Thyroid gland (tissue), 4 donors: ENCODE results near the gene CAVIN1. TPM values are rescaled to one million over a fixed set of nuclear protein-coding genes. Genes with fewer than 3 reads are reported as not detected.
"Not testable (repeated sequence)": the region's sequence is repeated elsewhere in the genome, so short reads cannot be mapped to it uniquely, and the experiment has no call there.

Experiments
- DNase-seq, 2 donors: peaks; one replicate each; pipeline ENCODE4 v3.0.0-alpha.2; 2019
- H3K27ac ChIP-seq, 3 donors: fragments of 200-600 bp; sonication (generic); 1 replicate in 2 of 3; 2 replicates in 1 of 3; pipeline ENCODE4 v1.5.1; 2016 to 2019; ENCODE audit warnings: mild to moderate bottlenecking in 1 of 3, moderate library complexity in 1 of 3
- H3K27me3 ChIP-seq: fragments of 200-600 bp; sonication (generic); one replicate; pipeline ENCODE4 v1.5.1; 2019
- H3K36me3 ChIP-seq, 2 donors: fragments of 200-600 bp; sonication (generic); one replicate each; pipeline ENCODE4 v1.5.1; 2016 to 2019
- H3K4me1 ChIP-seq, 2 donors: fragments of 200-600 bp; sonication (generic); one replicate each; pipeline ENCODE4 v1.5.1; 2017 to 2019
- H3K4me3 ChIP-seq, 3 donors: fragments of 200-600 bp; sonication (generic); replicated peaks in 1 of 3; 1 replicate in 2 of 3; 2 replicates in 1 of 3; pipeline ENCODE4 v1.5.1; 2016; ENCODE audit warnings: mild to moderate bottlenecking in 1 of 3
- H3K9me3 ChIP-seq: fragments of 200-600 bp; sonication (generic); one replicate; pipeline ENCODE4 v1.5.1; 2017
- POLR2A ChIP-seq, 2 donors: fragments of 450-650 bp; IDR thresholded peaks; one replicate each; pipeline ENCODE4 v1.6.1; 2017; ENCODE audit warnings: antibody characterized with exemption in 2 of 2, mild to moderate bottlenecking in 2 of 2, moderate library complexity in 1 of 2
- WGBS, 2 donors: methylation state at CpG; one replicate each; pipeline ENCODE4 v1.1.5; 2017; 5-methylcytosine and 5-hydroxymethylcytosine counted together
- intact Hi-C: fragments of 100-400 bp; cut with DNase I; formaldehyde crosslinking; loops from one replicate; pipeline ENCODE4 v1.15.1; 2023
- total RNA-seq, 4 donors: library from RNA; depleted of rRNA; stranded (reverse); fragments of >200 nt; gene quantifications; one replicate each; pipeline ENCODE4 v1.2.3, GENCODE V29; 2016
- TF ChIP-seq, protein P1 (sequence below), 6 experiments: fragments of 200-600 bp in 3 of 6; fragments of 450-650 bp in 3 of 6; sonication (generic) in 3 of 6; IDR thresholded peaks; one replicate each; pipeline ENCODE4 v1.5.1; 2016 to 2019; ENCODE audit warnings: antibody characterized with exemption in 6 of 6, mild to moderate bottlenecking in 2 of 6, inconsistent platforms in 1 of 6, moderate library complexity in 1 of 6

CAVIN1 gene
- total RNA-seq, 4 donors from 2014 or later = 173 to 199 (median 187) TPM

DNA sequence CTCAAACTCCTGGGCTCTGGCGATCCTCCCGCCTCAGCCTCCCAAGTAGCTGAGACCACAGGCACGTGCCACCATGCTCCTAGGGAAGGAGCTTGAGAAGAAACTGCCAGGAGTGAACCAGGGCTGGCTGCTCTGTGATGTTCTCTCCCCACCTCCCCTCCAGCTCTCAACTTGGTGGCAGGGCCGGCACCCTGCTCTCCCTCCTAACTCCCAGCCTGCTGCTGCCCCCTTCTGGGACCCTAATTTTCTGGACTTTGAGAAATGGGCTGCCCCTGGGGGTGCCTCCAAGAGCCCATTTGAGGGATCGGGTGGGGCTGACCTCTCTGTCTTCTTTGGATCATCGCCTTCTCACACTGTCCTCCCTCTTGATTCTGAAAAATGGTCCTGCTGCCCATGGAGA lies 19.9 kb downstream of the CAVIN1 start:
- Histone ChIP-seq H3K36me3 (peaks cover 15% of the 10 kb centered on the region in 2 donors), H3K27me3 (no peaks in the 10 kb centered on the region), H3K27ac (no peak overlapping the region), H3K9me3 (no peaks in the 10 kb centered on the region), H3K4me3 (no peak overlapping the region), H3K4me1 (peaks cover 13 to 26% of the 10 kb centered on the region in 2 donors)
- WGBS, 2 donors = 89 to 91% methylated on average over 6 of the region's 6 CpGs
- intact Hi-C loops = no loop called here
- no peak for DNase-seq
- no peak for TF ChIP-seq POLR2A (IDR thresholded peaks at IDR 0.05)
- TF ChIP-seq, protein P1, sequence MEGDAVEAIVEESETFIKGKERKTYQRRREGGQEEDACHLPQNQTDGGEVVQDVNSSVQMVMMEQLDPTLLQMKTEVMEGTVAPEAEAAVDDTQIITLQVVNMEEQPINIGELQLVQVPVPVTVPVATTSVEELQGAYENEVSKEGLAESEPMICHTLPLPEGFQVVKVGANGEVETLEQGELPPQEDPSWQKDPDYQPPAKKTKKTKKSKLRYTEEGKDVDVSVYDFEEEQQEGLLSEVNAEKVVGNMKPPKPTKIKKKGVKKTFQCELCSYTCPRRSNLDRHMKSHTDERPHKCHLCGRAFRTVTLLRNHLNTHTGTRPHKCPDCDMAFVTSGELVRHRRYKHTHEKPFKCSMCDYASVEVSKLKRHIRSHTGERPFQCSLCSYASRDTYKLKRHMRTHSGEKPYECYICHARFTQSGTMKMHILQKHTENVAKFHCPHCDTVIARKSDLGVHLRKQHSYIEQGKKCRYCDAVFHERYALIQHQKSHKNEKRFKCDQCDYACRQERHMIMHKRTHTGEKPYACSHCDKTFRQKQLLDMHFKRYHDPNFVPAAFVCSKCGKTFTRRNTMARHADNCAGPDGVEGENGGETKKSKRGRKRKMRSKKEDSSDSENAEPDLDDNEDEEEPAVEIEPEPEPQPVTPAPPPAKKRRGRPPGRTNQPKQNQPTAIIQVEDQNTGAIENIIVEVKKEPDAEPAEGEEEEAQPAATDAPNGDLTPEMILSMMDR (IDR thresholded peaks at IDR 0.05) = no peak

DNA sequence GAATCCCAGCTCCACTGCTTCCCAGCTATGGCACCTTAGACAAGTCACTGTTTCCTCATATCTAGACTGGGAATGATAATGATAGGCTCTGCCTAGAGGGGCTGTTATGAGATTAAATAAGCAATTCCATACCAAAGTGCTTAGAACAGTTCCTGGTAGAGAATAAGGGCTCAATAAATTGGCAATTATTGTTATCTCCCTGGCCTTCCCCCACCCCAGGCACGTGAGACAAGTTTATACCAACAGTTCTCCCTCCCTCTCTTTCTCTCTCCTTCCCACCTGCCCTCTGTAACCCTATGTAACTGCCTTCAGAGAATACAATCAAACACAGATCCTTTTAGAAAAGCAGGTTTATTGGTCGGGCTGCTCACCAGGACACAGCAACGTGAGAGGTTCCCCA lies 20.9 kb downstream of the CAVIN1 start:
- H3K27ac ChIP-seq = no peak overlapping the region
- H3K9me3 ChIP-seq = no peaks in the 10 kb centered on the region
- H3K4me3 ChIP-seq = no peak overlapping the region
- no peak for TF ChIP-seq POLR2A (IDR thresholded peaks at IDR 0.05)
- TF ChIP-seq, protein P1 (IDR thresholded peaks at IDR 0.05) = no peak
- WGBS, 2 donors = 69 to 72% methylated on average over 3 of the region's 3 CpGs
- H3K36me3 ChIP-seq = peaks cover 15% of the 10 kb centered on the region in 2 donors
- peaks cover 11 to 16% of the 10 kb centered on the region in 2 donors for H3K4me1 ChIP-seq
- no peaks in the 10 kb centered on the region for H3K27me3 ChIP-seq
- no peak for DNase-seq
- intact Hi-C loops = no loop called here

DNA sequence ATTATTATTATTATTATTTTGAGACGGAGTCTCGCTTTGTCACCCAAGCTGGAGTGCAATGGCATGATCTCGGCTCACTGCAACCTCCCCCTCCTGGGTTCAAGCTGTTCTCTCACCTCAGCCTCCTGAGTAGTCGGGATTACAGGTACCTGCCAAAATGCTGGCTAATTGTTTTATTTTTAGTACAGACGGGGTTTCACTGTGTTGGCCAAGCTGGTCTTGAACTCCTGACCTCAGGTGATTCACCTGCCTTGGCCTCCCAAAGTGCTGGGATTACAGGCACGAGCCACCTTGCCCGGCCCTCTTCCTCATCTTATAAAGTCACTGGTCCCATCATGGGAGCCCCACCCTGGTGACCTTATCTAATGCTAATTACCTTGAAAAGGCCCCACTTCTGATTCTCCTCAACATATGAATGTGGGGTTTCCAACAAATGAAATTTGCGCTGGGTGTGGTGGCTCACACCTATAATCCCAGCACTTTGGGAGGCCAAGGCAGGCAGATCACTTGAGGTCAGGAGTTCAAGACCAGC lies 22.1 kb downstream of the CAVIN1 start:
- H3K27ac ChIP-seq, H3K4me1 ChIP-seq, intact Hi-C loops, H3K9me3 ChIP-seq, DNase-seq, H3K27me3 ChIP-seq, H3K4me3 ChIP-seq: not testable (repeated sequence)
- WGBS, 2 donors = 93 to 94% methylated on average over 8 of the region's 8 CpGs
- H3K36me3 ChIP-seq = peaks cover 15% of the 10 kb centered on the region in 2 donors

DNA sequence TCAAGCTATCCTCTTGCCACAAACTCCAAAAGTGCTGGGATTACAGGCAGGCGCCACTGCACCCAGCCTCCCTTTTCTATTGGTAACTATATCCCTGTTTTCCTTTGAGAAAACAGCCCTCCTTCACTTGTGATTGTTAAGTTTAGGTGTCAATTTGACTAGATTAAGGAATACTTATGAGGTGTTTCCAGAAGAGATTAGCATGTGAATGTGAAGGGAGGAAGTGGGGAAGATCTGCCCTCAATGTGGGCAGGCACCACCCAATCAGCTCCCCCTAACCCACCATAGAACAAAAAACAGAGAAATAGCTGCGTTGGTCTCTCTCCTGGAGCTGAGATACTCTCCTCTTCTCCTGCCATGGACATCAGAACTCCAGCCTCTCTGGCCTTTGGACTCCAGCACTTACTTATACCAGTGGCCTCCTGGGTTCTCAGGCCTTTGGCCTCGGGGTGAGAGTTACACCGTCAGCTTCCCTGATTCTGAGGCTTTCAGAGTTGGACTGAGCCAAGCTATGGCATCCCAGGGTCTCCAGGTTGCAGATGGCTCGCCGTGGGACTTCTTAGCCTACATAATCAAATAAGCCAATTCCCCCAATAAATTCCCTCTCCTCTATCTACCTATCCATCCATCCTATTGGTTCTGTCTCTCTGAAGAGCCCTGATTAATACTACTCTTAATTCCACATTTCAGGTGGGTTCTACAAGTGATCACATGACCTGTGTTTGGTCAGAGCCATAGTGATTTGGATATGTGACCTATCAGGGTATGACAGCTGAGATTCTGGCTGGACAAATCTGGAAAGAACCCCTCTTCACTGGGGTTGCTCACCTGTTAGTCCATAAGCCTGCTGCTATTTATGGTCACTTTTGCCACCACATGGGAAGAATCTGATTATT lies 22.9 kb downstream of the CAVIN1 start:
- Histone ChIP-seq H3K4me1 (no peaks in the 10 kb centered on the region), H3K27ac (no peak overlapping the region), H3K36me3 (peaks cover 15% of the 10 kb centered on the region in 2 donors), H3K9me3 (no peaks in the 10 kb centered on the region), H3K4me3 (no peak overlapping the region), H3K27me3 (no peaks in the 10 kb centered on the region)
- intact Hi-C loops = no loop called here
- no peak for TF ChIP-seq POLR2A (IDR thresholded peaks at IDR 0.05)
- TF ChIP-seq, protein P1 (IDR thresholded peaks at IDR 0.05) = no peak
- no peak for DNase-seq
- 81 to 86% methylated on average over 6 of the region's 6 CpGs for WGBS, 2 donors

DNA sequence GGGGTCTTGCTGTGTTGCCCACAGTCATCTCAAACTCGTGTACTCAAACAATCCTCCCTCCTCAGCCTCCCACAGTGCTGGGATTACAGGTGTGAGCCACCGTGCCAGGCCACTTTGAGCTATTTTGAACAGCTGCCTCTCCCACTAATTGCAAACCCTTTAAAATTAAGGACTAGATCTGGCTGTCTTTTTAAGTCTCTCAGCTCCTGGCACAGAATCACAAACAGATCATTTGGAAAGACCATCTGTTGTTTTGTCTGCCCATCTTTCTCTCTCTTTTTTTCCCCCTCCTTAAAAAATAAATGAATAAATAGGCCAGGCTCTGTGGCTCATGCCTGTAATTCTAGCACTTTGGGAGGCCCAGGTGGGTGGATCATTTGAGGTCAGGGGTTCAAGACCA lies 23.9 kb downstream of the CAVIN1 start:
- H3K27ac ChIP-seq = no peak overlapping the region

DNA sequence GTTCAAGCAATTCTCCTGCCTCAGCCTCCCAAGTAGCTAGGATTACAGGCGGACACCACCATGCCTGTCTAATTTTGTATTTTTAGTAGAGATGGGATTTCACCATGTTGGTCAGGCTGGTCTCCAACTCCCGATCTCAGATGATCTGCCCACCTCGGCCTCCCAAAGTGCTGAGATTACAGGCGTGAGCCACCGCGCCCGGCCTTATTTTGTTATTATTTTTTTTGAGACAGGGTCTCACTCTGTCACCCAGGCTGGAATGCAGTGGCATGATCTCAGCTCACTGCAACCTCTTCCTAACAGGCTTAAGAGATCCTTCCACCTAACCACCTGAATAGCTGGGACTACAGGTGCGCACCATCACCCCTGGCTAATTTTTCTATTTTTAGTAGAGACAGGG lies 27.5 kb downstream of the CAVIN1 start:
- intact Hi-C loops, H3K9me3 ChIP-seq, H3K36me3 ChIP-seq, H3K27me3 ChIP-seq, H3K4me3 ChIP-seq, H3K4me1 ChIP-seq, H3K27ac ChIP-seq, DNase-seq: not testable (repeated sequence)
- WGBS, 2 donors = 90 to 99% methylated on average over 8 of the region's 8 CpGs

More for the DNA sequence above, 23.9 kb downstream of the CAVIN1 start:
- Histone ChIP-seq H3K4me1 (no peaks in the 10 kb centered on the region), H3K27me3 (no peaks in the 10 kb centered on the region), H3K4me3 (no peak overlapping the region), H3K9me3 (no peaks in the 10 kb centered on the region), H3K36me3 (peaks cover 4 to 7% of the 10 kb centered on the region in 2 donors)
- intact Hi-C loops = no loop called here
- no peak for TF ChIP-seq POLR2A (IDR thresholded peaks at IDR 0.05)
- TF ChIP-seq, protein P1 (IDR thresholded peaks at IDR 0.05) = no peak
- WGBS, 2 donors = 71 to 79% methylated on average over 2 of the region's 2 CpGs
- DNase-seq = no peak
